ENCODE measurements around the gene ALAS1.

DNA sequence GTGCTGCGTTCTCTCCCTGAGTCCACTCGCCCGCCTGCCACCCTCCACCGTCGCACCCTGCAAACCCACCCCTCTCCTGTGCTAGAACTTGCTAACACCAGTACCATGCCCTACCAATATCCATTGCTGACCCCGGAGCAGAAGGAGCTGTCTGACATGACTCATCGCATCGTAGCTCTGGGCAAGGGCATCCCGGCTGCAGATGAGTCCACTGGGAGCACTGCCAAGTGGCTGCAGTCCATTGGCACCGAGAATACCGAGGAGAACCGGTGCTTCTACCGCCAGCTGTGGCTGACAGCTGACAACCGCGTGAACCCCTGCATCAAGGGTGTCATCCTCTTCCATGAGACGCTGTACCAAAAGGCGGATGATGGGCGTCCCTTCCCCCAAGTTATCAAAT, 4.9 kb upstream of the ALAS1 start:
- TF ChIP-seq, protein P1, sequence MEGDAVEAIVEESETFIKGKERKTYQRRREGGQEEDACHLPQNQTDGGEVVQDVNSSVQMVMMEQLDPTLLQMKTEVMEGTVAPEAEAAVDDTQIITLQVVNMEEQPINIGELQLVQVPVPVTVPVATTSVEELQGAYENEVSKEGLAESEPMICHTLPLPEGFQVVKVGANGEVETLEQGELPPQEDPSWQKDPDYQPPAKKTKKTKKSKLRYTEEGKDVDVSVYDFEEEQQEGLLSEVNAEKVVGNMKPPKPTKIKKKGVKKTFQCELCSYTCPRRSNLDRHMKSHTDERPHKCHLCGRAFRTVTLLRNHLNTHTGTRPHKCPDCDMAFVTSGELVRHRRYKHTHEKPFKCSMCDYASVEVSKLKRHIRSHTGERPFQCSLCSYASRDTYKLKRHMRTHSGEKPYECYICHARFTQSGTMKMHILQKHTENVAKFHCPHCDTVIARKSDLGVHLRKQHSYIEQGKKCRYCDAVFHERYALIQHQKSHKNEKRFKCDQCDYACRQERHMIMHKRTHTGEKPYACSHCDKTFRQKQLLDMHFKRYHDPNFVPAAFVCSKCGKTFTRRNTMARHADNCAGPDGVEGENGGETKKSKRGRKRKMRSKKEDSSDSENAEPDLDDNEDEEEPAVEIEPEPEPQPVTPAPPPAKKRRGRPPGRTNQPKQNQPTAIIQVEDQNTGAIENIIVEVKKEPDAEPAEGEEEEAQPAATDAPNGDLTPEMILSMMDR (IDR thresholded peaks at IDR 0.05) = no peak
- TF ChIP-seq POLR2A (IDR thresholded peaks at IDR 0.05) = no peak

Data from lower leg skin (tissue), 3 donors.